ENCODE results near the gene ELK4. TPM values are rescaled to one million over a fixed set of nuclear protein-coding genes. Genes with fewer than 3 reads are reported as not detected.
A peak's percentile ranks its signal among the peaks of the same experiment; 100 is the strongest.

ELK4 gene
- total and polyA plus RNA-seq, 2 experiments from 2014 or later: 5.1 to 19.7 TPM

- Histone ChIP-seq H3K27ac (ENCODE audit: low read depth) (no peak overlapping the region), H3K27me3 (ENCODE audit: insufficient read depth) (peaks cover 4% of the 10 kb centered on the region), H3F3A (replicated peaks; ENCODE audit: low read depth) (0 out of 2 replicates have a peak, but pooled peaks cover 8% of the 10 kb centered on the region), H3K4me3 (no peak overlapping the region), H4K20me1 (replicated peaks; ENCODE audit: insufficient read depth) (peaks cover 4% of the 10 kb centered on the region; the same call in 1 of the 2 replicates), H3K9me2 (ENCODE audit: insufficient read depth) (no peaks in the 10 kb centered on the region), H3K4me2 (no peak overlapping the region; the same call in 1 of the 2 replicates), H3K79me2 (replicated peaks; ENCODE audit: insufficient read depth) (peaks cover 51% of the 10 kb centered on the region), H2AFZ (no peak overlapping the region), H3K4me1 (ENCODE audit: insufficient read depth) (peaks cover 49% of the 10 kb centered on the region), H3K36me3 (ENCODE audit: insufficient read depth) (no peaks in the 10 kb centered on the region)
- H3K4me3 Mint-ChIP-seq: no peak overlapping the region; the same call in 2 of the 3 replicates
- TF ChIP-seq ZNF462 (CRISPR knock-in tag; IDR thresholded peaks at IDR 0.05) (no peak), POLR2AphosphoS5 (IDR thresholded peaks at IDR 0.05; ENCODE audit: low read depth) (no peak)
- H3K4me1 Mint-ChIP-seq: peaks cover 58% of the 10 kb centered on the region
- no peak for DNase-seq (ENCODE audit: low spot score)
- H3K36me3 Mint-ChIP-seq (ENCODE audit: low read depth): no peaks in the 10 kb centered on the region; the same call in 2 of the 3 replicates
- no peak overlapping the region for H3K27ac Mint-ChIP-seq
- no peaks in the 10 kb centered on the region for H3K9me3 Mint-ChIP-seq
- peaks cover 21% of the 10 kb centered on the region for H3K27me3 Mint-ChIP-seq (ENCODE audit: insufficient read depth, low read depth, poor library complexity)
- ATAC-seq: no peak
Observed at GRCh38 chr1:205676002-205676401, 44.2 kb upstream of the ELK4 start.

DNA sequence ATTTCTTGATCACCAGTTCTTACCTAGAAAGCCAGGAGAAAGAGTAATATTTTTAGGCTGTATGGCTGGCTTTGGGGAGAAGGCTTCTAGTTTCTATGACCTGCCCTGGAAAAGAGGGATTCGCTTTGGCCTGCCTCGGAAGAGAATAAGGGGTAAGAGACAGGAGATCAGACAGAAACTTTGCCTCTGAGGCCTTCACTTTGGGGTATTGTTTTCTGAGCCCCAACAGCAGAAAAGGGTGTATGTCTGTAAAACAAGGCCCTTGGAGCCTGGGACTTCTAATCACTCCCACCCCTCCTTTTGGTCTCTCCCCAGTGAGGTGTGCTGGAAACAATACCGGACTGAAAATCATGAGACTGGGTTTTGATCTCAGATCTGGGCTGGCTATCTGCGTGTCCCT lies 43.4 kb upstream of the ELK4 start:
- 0 out of 2 replicates have a peak, but pooled peaks cover 5% of the 10 kb centered on the region for H3F3A ChIP-seq (replicated peaks; ENCODE audit: low read depth)
- no peak overlapping the region for H3K4me2 ChIP-seq
- H3K4me3 ChIP-seq: no peak overlapping the region
- Mint-ChIP-seq H3K4me1 (peaks cover 60% of the 10 kb centered on the region), H3K4me3 (no peak overlapping the region), H3K9me3 (no peaks in the 10 kb centered on the region), H3K27me3 (ENCODE audit: insufficient read depth, low read depth, poor library complexity) (peaks cover 16% of the 10 kb centered on the region), H3K36me3 (ENCODE audit: low read depth) (no peaks in the 10 kb centered on the region), H3K27ac (peak overlapping the region; percentile 60; the same call in 1 of the 2 replicates)
- no peak overlapping the region for H3K27ac ChIP-seq (ENCODE audit: low read depth)
- no peaks in the 10 kb centered on the region for H3K27me3 ChIP-seq (ENCODE audit: insufficient read depth)
- no peaks in the 10 kb centered on the region for H3K36me3 ChIP-seq (ENCODE audit: insufficient read depth)
- peaks cover 52% of the 10 kb centered on the region for H3K4me1 ChIP-seq (ENCODE audit: insufficient read depth)
- TF ChIP-seq ZNF114 (CRISPR knock-in tag; IDR thresholded peaks at IDR 0.05) (no peak), CTCF (conservative IDR thresholded peaks at IDR 0.05; ENCODE audit: low read depth in 2 of 2) (no peak)
- no peak for DNase-seq (ENCODE audit: low spot score)
- H4K20me1 ChIP-seq (replicated peaks; ENCODE audit: insufficient read depth): peaks cover 4% of the 10 kb centered on the region; the same call in 1 of the 2 replicates
- H3K9me2 ChIP-seq (ENCODE audit: insufficient read depth): no peaks in the 10 kb centered on the region
- ATAC-seq: no peak
- no peak overlapping the region for H2AFZ ChIP-seq
- H3K79me2 ChIP-seq (replicated peaks; ENCODE audit: insufficient read depth): peaks cover 53% of the 10 kb centered on the region

Data from GM23338 (cell line).